Body of pancreas (tissue), 4 donors: Measurements from ENCODE around the gene SETSIP. TPM values are rescaled to one million over a fixed set of nuclear protein-coding genes. Genes with fewer than 3 reads are reported as not detected.

Source experiments
- ATAC-seq: fragments of 150-250 bp; one replicate; pipeline ENCODE4 v1.9.1; 2016
- DNase-seq, 4 donors: peaks; one replicate each; pipeline ENCODE4 v3.0.0-alpha.2; 2019
- H3K27ac ChIP-seq, 4 donors: fragments of 200-600 bp; sonication (generic); 1 replicate in 3 of 4; 2 replicates in 1 of 4; pipeline versions ENCODE4 v1.5.1 to v1.6.1; 2016 to 2019; ENCODE audit warnings: mild to moderate bottlenecking in 1 of 4, mixed read lengths in 1 of 4, moderate library complexity in 1 of 4
- H3K27me3 ChIP-seq, 2 donors: fragments of 200-600 bp; sonication (generic); one replicate each; pipeline ENCODE4 v1.6.0; 2016; ENCODE audit warnings: mild to moderate bottlenecking in 1 of 2
- H3K36me3 ChIP-seq, 2 donors: fragments of 200-600 bp; sonication (generic); replicated peaks in 1 of 2; 2 replicates each; pipeline ENCODE4 v1.5.1; 2016; ENCODE audit warnings: low read depth in 2 of 2; ENCODE audit not compliant: insufficient read depth in 1 of 2
- H3K4me1 ChIP-seq: fragments of 200-600 bp; sonication (generic); one replicate; pipeline ENCODE4 v1.6.0; 2016
- H3K4me3 ChIP-seq, 2 donors: fragments of 200-600 bp; sonication (generic); 1 replicate in 1 of 2; 2 replicates in 1 of 2; pipeline ENCODE4 v1.5.1; 2016 to 2019
- H3K9me3 ChIP-seq, 3 donors: fragments of 200-600 bp; sonication (generic); 1 replicate in 2 of 3; 2 replicates in 1 of 3; pipeline ENCODE4 v1.5.1; 2016
- CTCF ChIP-seq, 7 experiments: fragments of 450-650 bp in 4 of 7; fragments of 200-600 bp in 3 of 7; sonication (generic) in 3 of 7; IDR thresholded peaks; one replicate each; pipeline ENCODE4 v1.5.1; 2016 to 2019; ENCODE audit warnings: antibody characterized with exemption in 7 of 7
- POLR2A ChIP-seq, 3 donors: fragments of 450-650 bp; IDR thresholded peaks; one replicate each; pipeline ENCODE4 v1.6.1; 2016; ENCODE audit warnings: antibody characterized with exemption in 3 of 3, mild to moderate bottlenecking in 2 of 3
- WGBS, 2 donors: methylation state at CpG; one replicate each; pipeline ENCODE4 v1.1.5; 2017; 5-methylcytosine and 5-hydroxymethylcytosine counted together
- intact Hi-C: fragments of 100-400 bp; cut with DNase I; formaldehyde crosslinking; loops from one replicate; pipeline ENCODE4 v1.15.1; 2023
- total RNA-seq, 2 donors: library from RNA; depleted of rRNA; stranded (reverse); fragments of >200 nt; gene quantifications; one replicate each; pipeline ENCODE4 v1.1.0, GENCODE V29; 2016

Gene SETSIP
- total RNA-seq: not detected

GRCh38 chr1:92075311-92075710 lies at the start of gene SETSIP:
SETSIP (minus strand) TSS chr1:92075411; CDS start chr1:92075411, 0 bp downstream.
- H3K27ac ChIP-seq: no peak within 1 kb of the TSS
- no peaks in the 10 kb centered on the region for H3K27me3 ChIP-seq
- no peak for ATAC-seq
- no peaks in the 10 kb centered on the region for H3K9me3 ChIP-seq
- no peak for DNase-seq
- no peaks in the 10 kb centered on the region for H3K4me1 ChIP-seq
- 53 to 87% methylated on average over 3 of the region's 3 CpGs for WGBS, 2 donors
- intact Hi-C loops: no loop called here
- H3K36me3 ChIP-seq: no peaks in the 10 kb centered on the region
- no peak for TF ChIP-seq POLR2A (IDR thresholded peaks at IDR 0.05)
- no peak for TF ChIP-seq CTCF (IDR thresholded peaks at IDR 0.05)
- H3K4me3 ChIP-seq: no peak within 1 kb of the TSS

GRCh38 chr1:92123868-92124267 lies 48.7 kb upstream of the SETSIP start:
- WGBS, 2 donors: 62 to 71% methylated on average over 3 of the region's 3 CpGs
- DNase-seq (no peak), ATAC-seq (no peak)
- Histone ChIP-seq H3K36me3 (no peaks in the 10 kb centered on the region), H3K27me3 (no peaks in the 10 kb centered on the region), H3K4me1 (no peaks in the 10 kb centered on the region), H3K27ac (no peak overlapping the region), H3K9me3 (no peaks in the 10 kb centered on the region), H3K4me3 (no peak overlapping the region)
- intact Hi-C loops: no loop called here
- TF ChIP-seq CTCF (IDR thresholded peaks at IDR 0.05) (no peak), POLR2A (IDR thresholded peaks at IDR 0.05) (no peak)

- Histone ChIP-seq H3K4me3 (no peak overlapping the region), H3K27me3 (no peaks in the 10 kb centered on the region), H3K9me3 (no peaks in the 10 kb centered on the region), H3K27ac (no peak overlapping the region), H3K36me3 (no peaks in the 10 kb centered on the region), H3K4me1 (no peaks in the 10 kb centered on the region)
- intact Hi-C loops: no loop called here
- no peak for TF ChIP-seq POLR2A (IDR thresholded peaks at IDR 0.05)
- no peak for TF ChIP-seq CTCF (IDR thresholded peaks at IDR 0.05)
- 67% methylated on average over 3 of the region's 3 CpGs for WGBS, 2 donors
- no peak for ATAC-seq
- DNase-seq: no peak
These were observed 43.6 kb upstream of the SETSIP start for GRCh38 chr1:92118826-92119225.

- no peak for ATAC-seq
- intact Hi-C loops: no loop called here
- DNase-seq: no peak
- Histone ChIP-seq H3K9me3 (no peaks in the 10 kb centered on the region), H3K27ac (no peak overlapping the region), H3K4me1 (no peaks in the 10 kb centered on the region), H3K4me3 (no peak overlapping the region), H3K27me3 (no peaks in the 10 kb centered on the region), H3K36me3 (no peaks in the 10 kb centered on the region)
- 61 to 65% methylated on average over 2 of the region's 2 CpGs for WGBS, 2 donors
- TF ChIP-seq POLR2A (IDR thresholded peaks at IDR 0.05) (no peak), CTCF (IDR thresholded peaks at IDR 0.05) (no peak)
These were observed 42.3 kb upstream of the SETSIP start for GRCh38 chr1:92117526-92117925.

- no peak for DNase-seq
- intact Hi-C loops: no loop called here
- ATAC-seq: no peak
- TF ChIP-seq POLR2A (IDR thresholded peaks at IDR 0.05): no peak
- no peak for TF ChIP-seq CTCF (IDR thresholded peaks at IDR 0.05)
- 86 to 88% methylated on average over 2 of the region's 2 CpGs for WGBS, 2 donors
- H3K4me3 ChIP-seq: no peak overlapping the region
- H3K27me3 ChIP-seq: no peaks in the 10 kb centered on the region
- H3K27ac ChIP-seq: no peak overlapping the region
- H3K4me1 ChIP-seq: no peaks in the 10 kb centered on the region
- no peaks in the 10 kb centered on the region for H3K9me3 ChIP-seq
- H3K36me3 ChIP-seq: no peaks in the 10 kb centered on the region
These were observed 33.4 kb upstream of the SETSIP start for GRCh38 chr1:92108631-92109030.
